ENCODE data around the gene SGK1.

DNA sequence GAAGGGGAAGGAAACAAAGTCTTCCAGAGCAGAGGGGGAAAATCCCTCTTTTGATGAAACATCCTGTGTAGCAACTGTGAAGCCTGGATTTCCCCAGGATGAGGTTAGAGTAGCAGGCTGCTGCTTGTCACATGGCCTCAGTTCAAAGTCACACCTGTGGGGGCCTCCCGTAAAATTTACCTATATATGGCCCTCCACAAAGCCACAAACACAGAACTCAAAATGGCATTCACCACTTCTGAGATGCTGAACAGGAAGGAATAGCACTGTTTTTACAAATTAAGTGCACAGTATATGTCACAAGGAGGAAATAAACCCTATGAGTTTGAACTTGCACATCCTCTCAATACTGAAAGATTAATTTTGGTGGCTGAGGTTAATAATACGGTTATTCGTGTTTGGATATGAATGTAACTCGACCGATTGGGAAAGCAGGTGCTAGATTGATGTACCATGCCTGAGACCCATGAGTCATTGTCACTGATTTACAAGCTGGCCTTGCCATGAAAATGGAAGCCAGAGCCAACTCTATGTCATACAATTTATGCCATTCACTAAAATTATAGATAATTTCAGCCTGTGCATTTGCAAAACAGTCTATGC lies 70.6 kb downstream of the SGK1 start:
- no peak for TF ChIP-seq POLR2A (IDR thresholded peaks at IDR 0.05)
- TF ChIP-seq, protein P1, sequence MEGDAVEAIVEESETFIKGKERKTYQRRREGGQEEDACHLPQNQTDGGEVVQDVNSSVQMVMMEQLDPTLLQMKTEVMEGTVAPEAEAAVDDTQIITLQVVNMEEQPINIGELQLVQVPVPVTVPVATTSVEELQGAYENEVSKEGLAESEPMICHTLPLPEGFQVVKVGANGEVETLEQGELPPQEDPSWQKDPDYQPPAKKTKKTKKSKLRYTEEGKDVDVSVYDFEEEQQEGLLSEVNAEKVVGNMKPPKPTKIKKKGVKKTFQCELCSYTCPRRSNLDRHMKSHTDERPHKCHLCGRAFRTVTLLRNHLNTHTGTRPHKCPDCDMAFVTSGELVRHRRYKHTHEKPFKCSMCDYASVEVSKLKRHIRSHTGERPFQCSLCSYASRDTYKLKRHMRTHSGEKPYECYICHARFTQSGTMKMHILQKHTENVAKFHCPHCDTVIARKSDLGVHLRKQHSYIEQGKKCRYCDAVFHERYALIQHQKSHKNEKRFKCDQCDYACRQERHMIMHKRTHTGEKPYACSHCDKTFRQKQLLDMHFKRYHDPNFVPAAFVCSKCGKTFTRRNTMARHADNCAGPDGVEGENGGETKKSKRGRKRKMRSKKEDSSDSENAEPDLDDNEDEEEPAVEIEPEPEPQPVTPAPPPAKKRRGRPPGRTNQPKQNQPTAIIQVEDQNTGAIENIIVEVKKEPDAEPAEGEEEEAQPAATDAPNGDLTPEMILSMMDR (IDR thresholded peaks at IDR 0.05): no peak
